Neutrophil (primary cell): ENCODE measurements around the gene LRP8.
A peak's percentile ranks its signal among the peaks of the same experiment; 100 is the strongest.

Experiments used
- H3K27ac ChIP-seq: fragments of 200-600 bp; sonication (generic); 2 replicates; pipeline ENCODE4 v1.5.1; 2016; ENCODE audit warnings: mild to moderate bottlenecking, moderate library complexity
- H3K27me3 ChIP-seq: fragments of 200-600 bp; sonication (generic); 2 replicates; pipeline ENCODE4 v1.6.0; 2016; ENCODE audit warnings: mild to moderate bottlenecking
- H3K36me3 ChIP-seq: fragments of 200-600 bp; sonication (generic); 2 replicates; pipeline ENCODE4 v1.5.1; 2017
- H3K4me1 ChIP-seq, 2 experiments: fragments of 200-600 bp in 1 of 2; sonication (generic) in 1 of 2; 1 replicate in 1 of 2; 2 replicates in 1 of 2; pipeline versions ENCODE4 v1.5.1 to v1.6.1; 2013 to 2016; ENCODE audit warnings: low read depth in 1 of 2, low read length in 1 of 2, mild to moderate bottlenecking in 1 of 2, moderate library complexity in 1 of 2; ENCODE audit not compliant: control insufficient read depth in 1 of 2, insufficient read depth in 1 of 2
- H3K4me3 ChIP-seq, 2 experiments: fragments of 200-600 bp in 1 of 2; sonication (generic) in 1 of 2; 1 replicate in 1 of 2; 2 replicates in 1 of 2; pipeline ENCODE4 v1.5.1; 2013 to 2016; ENCODE audit warnings: low read depth in 1 of 2, low read length in 1 of 2, mild to moderate bottlenecking in 1 of 2, moderate library complexity in 1 of 2
- H3K9me3 ChIP-seq: fragments of 200-600 bp; sonication (generic); 2 replicates; pipeline ENCODE4 v1.5.1; 2016
- CTCF ChIP-seq: fragments of 200-600 bp; sonication (generic); IDR thresholded peaks from 2 replicates; pipeline ENCODE4 v1.5.1; 2016; ENCODE audit warnings: antibody characterized with exemption

Gene LRP8

DNA sequence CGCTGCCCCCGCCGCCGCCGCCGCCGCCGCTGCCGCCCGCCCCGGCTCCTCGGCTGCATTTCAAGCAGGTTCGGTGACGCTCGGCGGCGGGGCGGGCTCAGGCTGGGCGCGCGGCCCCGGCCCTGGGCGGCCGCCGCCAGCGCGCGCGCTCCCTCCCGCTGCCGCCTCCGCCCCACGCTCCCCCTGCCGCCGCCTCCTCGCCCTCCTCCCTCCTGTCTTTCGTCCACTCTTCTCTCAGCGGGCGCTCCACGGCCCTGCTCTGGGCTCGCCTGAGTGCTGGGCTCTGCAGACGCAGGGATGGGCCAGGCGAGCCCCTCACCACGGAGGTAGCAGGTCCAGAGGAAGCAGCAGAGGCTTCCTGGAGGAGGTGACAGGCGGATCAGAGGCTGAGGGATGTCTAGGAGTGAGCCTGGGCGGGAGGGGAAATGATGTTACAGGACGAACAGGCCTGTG, at the start of gene LRP8:
TSS of gene LRP8 (minus strand) at position 62 of the 453 bp plus-strand sequence. CDS start 158 bp downstream, outside the sequence.
- no peak for TF ChIP-seq CTCF
- Histone ChIP-seq H3K27me3 (peaks cover 31% of the 10 kb centered on the region), H3K27ac (no peak within 1 kb of the TSS), H3K4me1 (peaks cover 40 to 52% of the 10 kb centered on the region in 2 experiments), H3K4me3 (peak within 1 kb of the TSS; percentile 58 to 69), H3K36me3 (no peaks in the 10 kb centered on the region), H3K9me3 (no peaks in the 10 kb centered on the region)

- TF ChIP-seq CTCF, result no peak
- H3K4me3 ChIP-seq, result no peak overlapping the region
- no peak overlapping the region for H3K27ac ChIP-seq
- no peaks in the 10 kb centered on the region for H3K36me3 ChIP-seq
- H3K4me1 ChIP-seq, result no peaks in the 10 kb centered on the region
- H3K27me3 ChIP-seq, result no peaks in the 10 kb centered on the region
- no peaks in the 10 kb centered on the region for H3K9me3 ChIP-seq
Observed at GRCh38 chr1:53377438-53377841, 49.6 kb upstream of the LRP8 start.

- no peak overlapping the region for H3K4me3 ChIP-seq
- H3K27me3 ChIP-seq, result no peaks in the 10 kb centered on the region
- H3K36me3 ChIP-seq, result no peaks in the 10 kb centered on the region
- H3K4me1 ChIP-seq, result no peaks in the 10 kb centered on the region
- H3K9me3 ChIP-seq, result no peaks in the 10 kb centered on the region
- no peak overlapping the region for H3K27ac ChIP-seq
- no peak for TF ChIP-seq CTCF
Observed at GRCh38 chr1:53376742-53377437, 49.0 kb upstream of the LRP8 start.

- Histone ChIP-seq H3K36me3 (no peaks in the 10 kb centered on the region), H3K4me1 (no peaks in the 10 kb centered on the region), H3K4me3 (no peak overlapping the region), H3K27ac (no peak overlapping the region), H3K9me3 (no peaks in the 10 kb centered on the region), H3K27me3 (no peaks in the 10 kb centered on the region)
- no peak for TF ChIP-seq CTCF
Observed at GRCh38 chr1:53376041-53376461, 48.2 kb upstream of the LRP8 start.

DNA sequence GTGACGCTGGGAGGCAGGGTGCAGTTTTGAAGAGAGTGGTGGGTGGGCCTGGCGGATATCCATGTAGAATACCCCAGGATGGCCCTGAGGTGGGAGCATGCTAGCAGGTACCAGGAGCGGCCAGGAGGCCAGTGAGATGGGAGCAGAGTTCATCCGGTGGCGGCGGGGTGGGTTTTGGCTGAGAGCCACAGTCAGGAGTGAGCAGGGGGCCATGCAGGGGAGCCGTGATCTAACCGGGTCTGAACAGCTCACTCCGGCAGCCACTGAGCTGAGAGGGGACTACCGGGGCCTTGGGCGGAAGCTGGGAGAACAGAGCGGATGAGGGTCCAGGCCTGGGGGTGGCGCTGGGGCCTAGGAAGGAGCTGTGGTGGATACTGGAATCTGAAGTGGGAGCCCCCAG, 47.6 kb upstream of the LRP8 start:
- H3K9me3 ChIP-seq, result no peaks in the 10 kb centered on the region
- H3K27me3 ChIP-seq, result no peaks in the 10 kb centered on the region
- no peak overlapping the region for H3K4me3 ChIP-seq
- no peak overlapping the region for H3K27ac ChIP-seq
- no peak for TF ChIP-seq CTCF
- no peaks in the 10 kb centered on the region for H3K36me3 ChIP-seq
- no peaks in the 10 kb centered on the region for H3K4me1 ChIP-seq
